H1 (cell line): ENCODE data around the gene EGR4. TPM values are rescaled to one million over a fixed set of nuclear protein-coding genes. Genes with fewer than 3 reads are reported as not detected.

Experiments used
- CTCF ChIA-PET: fragments of 300-600 bp; sonication (Branson Sonifier 250); formaldehyde crosslinking; loops from one replicate; lab custom pipeline; 2021; ENCODE audit not compliant: partially characterized antibody; lab: Charles Lee
- POLR2A ChIA-PET: fragments of 300-600 bp; sonication (Branson Sonifier 250); formaldehyde crosslinking; loops from one replicate; lab custom pipeline; 2021; ENCODE audit warnings: inconsistent platforms; ENCODE audit not compliant: partially characterized antibody; lab: Charles Lee
- DNase-seq, 2 experiments: peaks; one replicate each; pipeline versions ENCODE4 v3.0.0 to v3.0.0-alpha.2; 2010 to 2022; ENCODE audit warnings: low spot score in 2 of 2, low read depth in 1 of 2, mixed read lengths in 1 of 2
- FAIRE-seq: peaks from 2 replicates; lab custom pipeline; 2011; peaks lifted over from hg19 to GRCh38; lab: Jason Lieb, UNC
- H2AFZ ChIP-seq: 2 replicates; pipeline ENCODE4 v1.8.1; 2012; ENCODE audit warnings: low read length, inconsistent platforms
- H2AK5ac ChIP-seq: 2 replicates; pipeline ENCODE4 v1.6.1; 2013; ENCODE audit warnings: low read depth, low read length
- H2BK120ac ChIP-seq: replicated peaks from 2 replicates; pipeline ENCODE3; 2013; ENCODE audit warnings: low read depth, low read length, inconsistent platforms
- H2BK12ac ChIP-seq: 2 replicates; pipeline ENCODE4 v1.6.1; 2013; ENCODE audit warnings: low read depth, low read length
- H2BK15ac ChIP-seq: 2 replicates; pipeline ENCODE4 v1.6.1; 2013; ENCODE audit warnings: low read length
- H2BK20ac ChIP-seq: 2 replicates; pipeline ENCODE4 v1.6.1; 2013; ENCODE audit warnings: low read length
- H2BK5ac ChIP-seq: 2 replicates; pipeline ENCODE4 v1.6.1; 2013; ENCODE audit warnings: low read depth, low read length
- H3K14ac ChIP-seq: 2 replicates; pipeline ENCODE4 v1.6.1; 2013; ENCODE audit warnings: inconsistent platforms; ENCODE audit not compliant: insufficient read length
- H3K18ac ChIP-seq: 2 replicates; pipeline ENCODE4 v1.6.1; 2013; ENCODE audit warnings: low read length; ENCODE audit errors: extremely low read depth
- H3K23ac ChIP-seq: 2 replicates; pipeline ENCODE4 v1.6.1; 2013; ENCODE audit warnings: inconsistent platforms; ENCODE audit not compliant: insufficient read length
- H3K23me2 ChIP-seq: 2 replicates; pipeline ENCODE4 v1.6.1; 2013; ENCODE audit warnings: low read depth, low read length
- H3K27ac ChIP-seq: 2 replicates; pipeline ENCODE4 v1.6.1; 2011; ENCODE audit warnings: low read depth, low read length, inconsistent platforms
- H3K27me3 ChIP-seq, 4 experiments: replicated peaks in 1 of 4; 1 replicate in 1 of 4; 2 replicates in 3 of 4; pipeline versions ENCODE4 v1.6.1 to v1.8.1; 2011 to 2013; ENCODE audit warnings: low read length in 3 of 4, mild to moderate bottlenecking in 3 of 4, inconsistent platforms in 2 of 4, mixed read lengths in 2 of 4, moderate library complexity in 1 of 4; ENCODE audit not compliant: control insufficient read depth in 3 of 4, insufficient read depth in 3 of 4; ENCODE audit errors: extremely low read depth in 1 of 4
- H3K36me3 ChIP-seq, 4 experiments: 2 replicates each; pipeline versions ENCODE4 v1.6.1 to v1.8.1; 2011 to 2013; ENCODE audit warnings: mild to moderate bottlenecking in 4 of 4, low read length in 3 of 4, moderate library complexity in 2 of 4, control low read depth in 1 of 4, inconsistent platforms in 1 of 4; ENCODE audit not compliant: insufficient read depth in 4 of 4, control insufficient read depth in 2 of 4
- H3K4ac ChIP-seq: replicated peaks from 2 replicates; pipeline ENCODE3; 2013; ENCODE audit warnings: low read length, low read depth, mixed read lengths, inconsistent platforms; ENCODE audit not compliant: insufficient read length
- H3K4me1 ChIP-seq, 4 experiments: replicated peaks in 1 of 4; 1 replicate in 1 of 4; 2 replicates in 3 of 4; pipeline versions ENCODE4 v1.6.1 to v1.8.1; 2011 to 2013; ENCODE audit warnings: low read length in 3 of 4, inconsistent platforms in 2 of 4, mixed read lengths in 1 of 4; ENCODE audit not compliant: insufficient read depth in 4 of 4, control insufficient read depth in 3 of 4
- H3K4me2 ChIP-seq, 2 experiments: 2 replicates each; pipeline versions ENCODE4 v1.6.1 to v1.8.1; 2011 to 2013; ENCODE audit warnings: low read depth in 2 of 2, low read length in 2 of 2, control low read depth in 1 of 2, inconsistent platforms in 1 of 2, mild to moderate bottlenecking in 1 of 2; ENCODE audit not compliant: insufficient read depth in 1 of 2
- H3K4me3 ChIP-seq, 4 experiments: fragments of 200-600, 300-600 bp in 1 of 4; sonication (generic), shearing (Covaris generic), sonication (Bioruptor Twin) in 1 of 4; 2 replicates each; pipeline versions ENCODE4 v1.5.1 to v1.8.1; 2011 to 2016; ENCODE audit warnings: low read length in 4 of 4, low read depth in 3 of 4, control low read depth in 2 of 4, inconsistent platforms in 2 of 4, mild to moderate bottlenecking in 2 of 4, mixed read lengths in 1 of 4, moderate library complexity in 1 of 4; ENCODE audit not compliant: insufficient read depth in 2 of 4; ENCODE audit errors: extremely low read depth in 1 of 4
- H3K56ac ChIP-seq: replicated peaks from 2 replicates; pipeline ENCODE3; 2013; ENCODE audit warnings: low read depth, mild to moderate bottlenecking, mixed read lengths, low read length, inconsistent platforms; ENCODE audit not compliant: insufficient read length
- H3K79me1 ChIP-seq: 2 replicates; pipeline ENCODE4 v1.6.1; 2013; ENCODE audit warnings: low read depth, low read length, control low read depth
- H3K79me2 ChIP-seq, 2 experiments: 2 replicates each; pipeline versions ENCODE4 v1.6.1 to v1.8.1; 2012 to 2013; ENCODE audit warnings: low read length in 2 of 2, mild to moderate bottlenecking in 2 of 2, inconsistent platforms in 1 of 2; ENCODE audit not compliant: insufficient read depth in 2 of 2, control insufficient read depth in 1 of 2
- H3K9ac ChIP-seq, 4 experiments: replicated peaks in 1 of 4; 1 replicate in 1 of 4; 2 replicates in 3 of 4; pipeline versions ENCODE4 v1.6.1 to v1.8.1; 2011 to 2013; ENCODE audit warnings: low read depth in 3 of 4, low read length in 3 of 4, control low read depth in 2 of 4, mild to moderate bottlenecking in 2 of 4, moderate library complexity in 2 of 4, inconsistent platforms in 1 of 4; ENCODE audit errors: extremely low read depth in 1 of 4
- H3K9me3 ChIP-seq, 2 experiments: 2 replicates each; pipeline versions ENCODE4 v1.6.1 to v1.8.1; 2012 to 2013; ENCODE audit warnings: mild to moderate bottlenecking in 2 of 2, moderate library complexity in 2 of 2, control low read depth in 1 of 2, inconsistent platforms in 1 of 2, low read depth in 1 of 2, low read length in 1 of 2, mixed read lengths in 1 of 2; ENCODE audit not compliant: insufficient read depth in 2 of 2
- H4K20me1 ChIP-seq, 2 experiments: replicated peaks in 1 of 2; 2 replicates each; pipeline versions ENCODE3 to v1.8.1; 2011 to 2013; ENCODE audit warnings: inconsistent platforms in 2 of 2, low read length in 2 of 2, mild to moderate bottlenecking in 1 of 2; ENCODE audit not compliant: insufficient read depth in 2 of 2, control insufficient read depth in 1 of 2
- H4K5ac ChIP-seq: 2 replicates; pipeline ENCODE4 v1.6.1; 2013; ENCODE audit warnings: low read length, low read depth, mixed read lengths, inconsistent platforms; ENCODE audit not compliant: insufficient read length
- H4K8ac ChIP-seq: 2 replicates; pipeline ENCODE4 v1.8.0; 2013; ENCODE audit warnings: mild to moderate bottlenecking, moderate library complexity, low read length, inconsistent platforms; ENCODE audit not compliant: insufficient read depth; ENCODE audit errors: extremely low read depth
- H4K91ac ChIP-seq: replicated peaks from 2 replicates; pipeline ENCODE3; 2013; ENCODE audit warnings: low read length, mixed read lengths, inconsistent platforms; ENCODE audit not compliant: insufficient read length
- CTBP2 ChIP-seq: IDR thresholded peaks from 2 replicates; pipeline ENCODE4 v1.7.0; 2011; ENCODE audit warnings: borderline replicate concordance, mild to moderate bottlenecking, moderate library complexity, mixed read lengths, low read length; ENCODE audit not compliant: insufficient read depth, insufficient read length
- E2F6 ChIP-seq: IDR thresholded peaks from 2 replicates; pipeline ENCODE4 v1.6.1; 2012; ENCODE audit warnings: inconsistent platforms
- EZH2 ChIP-seq: fragments of 200-600 bp; sonication (generic); IDR thresholded peaks from 2 replicates; pipeline ENCODE4 v1.7.1; 2012; ENCODE audit warnings: low read depth, mild to moderate bottlenecking, moderate library complexity, low read length, inconsistent platforms; ENCODE audit not compliant: severe bottlenecking
- HDAC6 ChIP-seq: IDR thresholded peaks from one replicate; pipeline ENCODE4 v1.7.1; 2012; ENCODE audit warnings: low read depth, mild to moderate bottlenecking, inconsistent platforms, low read length, moderate library complexity
- RXRA ChIP-seq: IDR thresholded peaks from 2 replicates; pipeline ENCODE4 v1.6.1; 2011; ENCODE audit warnings: low read depth, mild to moderate bottlenecking, low read length, moderate library complexity; ENCODE audit not compliant: insufficient read depth
- SIN3A ChIP-seq, 2 experiments: IDR thresholded peaks in 1 of 2; conservative IDR thresholded peaks in 1 of 2; 2 replicates each; pipeline ENCODE4 v1.6.1; 2011 to 2012; ENCODE audit warnings: low read length in 2 of 2, improper control_type of control experiment in 1 of 2, low read depth in 1 of 2, mild to moderate bottlenecking in 1 of 2
- SIRT6 ChIP-seq: IDR thresholded peaks from one replicate; pipeline ENCODE4 v1.7.1; 2012; ENCODE audit warnings: low read length, inconsistent platforms
- SP2 ChIP-seq: IDR thresholded peaks from 2 replicates; pipeline ENCODE4 v1.6.1; 2012; ENCODE audit warnings: mild to moderate bottlenecking, low read length, inconsistent platforms
- TAF7 ChIP-seq: optimal IDR thresholded peaks from 2 replicates; pipeline ENCODE3; 2011; ENCODE audit warnings: low read depth, mild to moderate bottlenecking, inconsistent platforms, low read length, moderate library complexity, borderline replicate concordance
- TBP ChIP-seq: IDR thresholded peaks from 2 replicates; pipeline ENCODE4 v1.6.1; 2011; ENCODE audit warnings: low read depth, low read length, improper control_type of control experiment
- TCF12 ChIP-seq: IDR thresholded peaks from 2 replicates; pipeline ENCODE4 v1.6.1; 2011; ENCODE audit warnings: low read depth, mild to moderate bottlenecking, low read length
- TEAD4 ChIP-seq: IDR thresholded peaks from 2 replicates; pipeline ENCODE4 v1.6.1; 2012; ENCODE audit warnings: low read depth, low read length, inconsistent platforms, mixed read lengths
- WGBS, 2 experiments: shearing (Covaris generic) in 1 of 2; methylation state at CpG; one replicate each; pipeline versions ENCODE4 v1.1.6 to v1.1.7; 2013 to 2015; ENCODE audit warnings: low lambda C conversion rate in 2 of 2, mixed read lengths in 2 of 2, inconsistent platforms in 1 of 2, low coverage in 1 of 2, missing lambda C conversion rate in 1 of 2; ENCODE audit not compliant: insufficient replicate concordance in 2 of 2, insufficient coverage in 1 of 2, insufficient read length in 1 of 2; ENCODE audit errors: extremely low coverage in 1 of 2, missing lambda C conversion rate in 1 of 2; 5-methylcytosine and 5-hydroxymethylcytosine counted together
- polyA plus RNA-seq, 7 experiments: library from polyadenylated mRNA; depleted of rRNA in 3 of 7; stranded (reverse) in 5 of 7; unstranded in 2 of 7; fragments of >200 nt in 5 of 7; fragments of 200-250 nt in 2 of 7; gene quantifications; 1 replicate in 5 of 7; 2 replicates in 1 of 7; 4 replicates in 1 of 7; pipeline versions ENCODE4 v1.2.1 to v1.2.3, GENCODE V29; 2011 to 2013; ENCODE audit warnings: missing spikeins in 2 of 7, mixed read lengths in 2 of 7
- total RNA-seq: library from RNA; stranded (reverse); fragmentation: NEBNext Ultra II Directional; extraction: Animal tissue kit (Norgen Biotek cat#: 25700); gene quantifications from 2 replicates; pipeline ENCODE4 v1.2.1, GENCODE V29; 2021

Gene EGR4
- total and polyA plus RNA-seq, 2 of the 8 experiments (the other 6 are each of a cell fraction or from before 2014, with no cell fraction given): 0.20 TPM; not detected in 1

GRCh38 chr2:73259704-73260337 is 33.5 kb downstream of the EGR4 start:
- no peak overlapping the region for H3K18ac ChIP-seq
- peaks cover 14 to 22% of the 10 kb centered on the region in 2 experiments for H4K20me1 ChIP-seq
- H3K27ac ChIP-seq: no peak overlapping the region
- H4K5ac ChIP-seq: no peak overlapping the region
- H3K4ac ChIP-seq: no peak overlapping the region
- TF ChIP-seq SIN3A (conservative IDR thresholded peaks at IDR 0.05 in 1 of 2, IDR thresholded peaks at IDR 0.05 in 1 of 2; ENCODE audit: low read depth in 1 of 2, low read length in 2 of 2) (no peak), SP2 (no peak), TCF12 (no peak), E2F6 (no peak), TBP (no peak), EZH2 (no peak), RXRA (no peak), TAF7 (no peak), TEAD4 (no peak), CTBP2 (no peak), HDAC6 (no peak), SIRT6 (no peak)
- H3K79me1 ChIP-seq: no peaks in the 10 kb centered on the region
- H2BK20ac ChIP-seq: no peak overlapping the region
- H2AK5ac ChIP-seq: no peak overlapping the region
- no peak overlapping the region for H2BK5ac ChIP-seq
- DNase-seq (no peak), FAIRE-seq (no peak)
- H3K4me1 ChIP-seq: peaks cover 0 to 11% (median 4%) of the 10 kb centered on the region in 4 experiments; a peak in 3 of 7 replicates
- H3K56ac ChIP-seq: no peak overlapping the region
- no peak overlapping the region for H3K4me3 ChIP-seq
- 79% methylated on average over 4 of the region's 4 CpGs; no CpG with 5 or more reads in 1 of the 2 experiments for WGBS, 2 experiments
- ChIA-PET CTCF (interaction anchor here (0.8 to 7.0 kb wide), 14 partner anchors 9 to 179 kb away, joined by 3 to 51 read pairs (median 4); partner anchors contain the start of genes CCT7, EGR4, PRADC1 and SMYD5), POLR2A (interaction anchor here (0.9 to 5.1 kb wide), 4 partner anchors 9 to 25 kb away, joined by 3 to 53 read pairs (median 3); partner anchors contain the start of genes CCT7, FBXO41 and PRADC1)
- H3K9me3 ChIP-seq: no peaks in the 10 kb centered on the region
- H3K9ac ChIP-seq: no peak overlapping the region
- H4K91ac ChIP-seq: no peak overlapping the region
- H3K79me2 ChIP-seq: no peaks in the 10 kb centered on the region
- no peak overlapping the region for H3K23ac ChIP-seq
- no peak overlapping the region for H3K4me2 ChIP-seq
- H3K36me3 ChIP-seq: peaks cover 3 to 20% (median 8%) of the 10 kb centered on the region in 4 experiments; a peak in 5 of 8 replicates
- H4K8ac ChIP-seq: no peak overlapping the region
- H3K27me3 ChIP-seq: no peaks in the 10 kb centered on the region
- no peak overlapping the region for H2BK12ac ChIP-seq
- no peak overlapping the region for H2BK120ac ChIP-seq
- H3K23me2 ChIP-seq: no peaks in the 10 kb centered on the region; the same call in 1 of the 2 replicates
- no peak overlapping the region for H2AFZ ChIP-seq
- no peak overlapping the region for H2BK15ac ChIP-seq
- H3K14ac ChIP-seq: no peak overlapping the region
